HG02678 (cell line): Measurements from ENCODE around the gene MEGF11.

Experiments
- ATAC-seq: cut with Tn5 transposase; IDR thresholded peaks from one replicate; pipeline ENCODE4 v1.9.1; 2021; ENCODE audit warnings: mild to moderate bottlenecking, moderate library complexity; ENCODE audit not compliant: unreplicated experiment

MEGF11 gene

GRCh38 chr15:66241087-66241907 is 12.3 kb downstream of the MEGF11 start:
- no peak for ATAC-seq

GRCh38 chr15:66240240-66240794 is 13.2 kb downstream of the MEGF11 start:
- no peak for ATAC-seq

- no peak for ATAC-seq
These were observed 14.0 kb downstream of the MEGF11 start for GRCh38 chr15:66239514-66239913.

GRCh38 chr15:66238318-66238717 is 15.2 kb downstream of the MEGF11 start:
- no peak for ATAC-seq

- ATAC-seq: no peak
These were observed 15.9 kb downstream of the MEGF11 start for GRCh38 chr15:66237513-66238235.

GRCh38 chr15:66236806-66237375 is 16.7 kb downstream of the MEGF11 start:
- ATAC-seq: no peak

GRCh38 chr15:66235866-66236265 is 17.7 kb downstream of the MEGF11 start:
- ATAC-seq: no peak

- no peak for ATAC-seq
These were observed 18.8 kb downstream of the MEGF11 start for GRCh38 chr15:66234798-66235197.

GRCh38 chr15:66233487-66234415 is 19.8 kb downstream of the MEGF11 start:
- no peak for ATAC-seq

GRCh38 chr15:66232267-66232625 is 21.3 kb downstream of the MEGF11 start:
- ATAC-seq: no peak

GRCh38 chr15:66231394-66232266 is 21.9 kb downstream of the MEGF11 start:
- ATAC-seq: no peak

GRCh38 chr15:66229790-66230465 is 23.6 kb downstream of the MEGF11 start:
- no peak for ATAC-seq

- no peak for ATAC-seq
These were observed 24.5 kb downstream of the MEGF11 start for GRCh38 chr15:66228807-66229735.

- no peak for ATAC-seq
These were observed 26.8 kb downstream of the MEGF11 start for GRCh38 chr15:66226736-66227135.

GRCh38 chr15:66225656-66226274 is 27.8 kb downstream of the MEGF11 start:
- ATAC-seq: no peak

- no peak for ATAC-seq
These were observed 28.6 kb downstream of the MEGF11 start for GRCh38 chr15:66224946-66225345.
